CD14-positive monocyte (primary cell): ENCODE measurements around the gene PIP5K1C. TPM values are rescaled to one million over a fixed set of nuclear protein-coding genes. Genes with fewer than 3 reads are reported as not detected.
"Not testable (repeated sequence)": the region's sequence is repeated elsewhere in the genome, so short reads cannot be mapped to it uniquely, and the experiment has no call there.

ENCODE experiments used
- DNase-seq, 3 donors: peaks; one replicate each; pipeline ENCODE4 v3.0.0-alpha.2; 2011 to 2022
- H2AFZ ChIP-seq: 2 replicates; pipeline ENCODE4 v1.6.0; 2012; ENCODE audit warnings: mild to moderate bottlenecking, low read depth, low read length, inconsistent platforms; ENCODE audit not compliant: insufficient read depth, poor library complexity, severe bottlenecking
- H3K27ac ChIP-seq, 2 donors: 1 replicate in 1 of 2; 2 replicates in 1 of 2; pipeline ENCODE4 v1.5.1; 2012 to 2013; ENCODE audit warnings: low read length in 2 of 2, control low read depth in 1 of 2, inconsistent platforms in 1 of 2, low read depth in 1 of 2, mild to moderate bottlenecking in 1 of 2
- H3K27me3 ChIP-seq, 2 donors: one replicate each; pipeline versions ENCODE4 v1.6.0 to v1.6.1; 2011 to 2013; ENCODE audit warnings: low read length in 2 of 2; ENCODE audit not compliant: control insufficient read depth in 2 of 2, insufficient read depth in 2 of 2
- H3K36me3 ChIP-seq, 2 donors: replicated peaks in 1 of 2; 1 replicate in 1 of 2; 2 replicates in 1 of 2; pipeline versions ENCODE4 v1.5.1 to v1.6.1; 2012 to 2013; ENCODE audit warnings: low read length in 2 of 2, control low read depth in 1 of 2, inconsistent platforms in 1 of 2, mild to moderate bottlenecking in 1 of 2; ENCODE audit not compliant: insufficient read depth in 2 of 2, control insufficient read depth in 1 of 2
- H3K4me1 ChIP-seq, 2 donors: 1 replicate in 1 of 2; 2 replicates in 1 of 2; pipeline versions ENCODE4 v1.5.1 to v1.6.1; 2012 to 2013; ENCODE audit warnings: low read length in 2 of 2, control low read depth in 1 of 2, inconsistent platforms in 1 of 2, mild to moderate bottlenecking in 1 of 2, moderate library complexity in 1 of 2; ENCODE audit not compliant: insufficient read depth in 2 of 2, control insufficient read depth in 1 of 2
- H3K4me2 ChIP-seq: replicated peaks from 2 replicates; pipeline ENCODE3; 2012; ENCODE audit warnings: low read length, moderate library complexity, mild to moderate bottlenecking; ENCODE audit not compliant: poor library complexity, severe bottlenecking; ENCODE audit errors: extremely low read depth
- H3K4me3 ChIP-seq, 3 experiments: fragments of 200-600 bp in 1 of 3; sonication (generic) in 1 of 3; replicated peaks in 1 of 3; 1 replicate in 2 of 3; 2 replicates in 1 of 3; pipeline ENCODE4 v1.5.1; 2011 to 2013; ENCODE audit warnings: low read length in 3 of 3, mild to moderate bottlenecking in 3 of 3, control low read depth in 2 of 3, low read depth in 2 of 3, inconsistent platforms in 1 of 3, moderate library complexity in 1 of 3
- H3K79me2 ChIP-seq: 2 replicates; pipeline ENCODE4 v1.6.0; 2012; ENCODE audit warnings: mild to moderate bottlenecking, control low read depth, inconsistent platforms, low read length, moderate library complexity; ENCODE audit not compliant: insufficient read depth
- H3K9ac ChIP-seq: 2 replicates; pipeline ENCODE4 v1.6.0; 2017; ENCODE audit warnings: low read length, mild to moderate bottlenecking; ENCODE audit not compliant: insufficient read depth, poor library complexity, severe bottlenecking
- H3K9me3 ChIP-seq, 2 donors: replicated peaks in 1 of 2; 1 replicate in 1 of 2; 2 replicates in 1 of 2; pipeline versions ENCODE4 v1.5.1 to v1.6.1; 2012 to 2013; ENCODE audit warnings: low read length in 2 of 2, control low read depth in 1 of 2; ENCODE audit not compliant: control insufficient read depth in 1 of 2, insufficient read depth in 1 of 2
- H4K20me1 ChIP-seq: 2 replicates; pipeline ENCODE4 v1.6.0; 2012; ENCODE audit warnings: mild to moderate bottlenecking, low read length, control low read depth, moderate library complexity; ENCODE audit not compliant: insufficient read depth
- H3K27ac Mint-ChIP-seq, 7 donors: one replicate each; pipeline ENCODE4 v1.8.0; 2020; ENCODE audit warnings: mild to moderate bottlenecking in 7 of 7, mixed read lengths in 7 of 7, moderate library complexity in 6 of 7, inconsistent platforms in 2 of 7
- H3K27me3 Mint-ChIP-seq, 3 donors: one replicate each; pipeline ENCODE4 v1.8.0; 2021 to 2022; ENCODE audit warnings: low read depth in 3 of 3, mild to moderate bottlenecking in 3 of 3, mixed read lengths in 3 of 3, moderate library complexity in 3 of 3, inconsistent platforms in 1 of 3
- H3K36me3 Mint-ChIP-seq, 2 donors: one replicate each; pipeline ENCODE4 v1.8.0; 2020; ENCODE audit warnings: mixed read lengths in 2 of 2, inconsistent platforms in 1 of 2, mild to moderate bottlenecking in 1 of 2
- H3K4me1 Mint-ChIP-seq: one replicate; pipeline ENCODE4 v1.8.0; 2020; ENCODE audit warnings: mild to moderate bottlenecking, mixed read lengths
- H3K4me3 Mint-ChIP-seq, 2 donors: one replicate each; pipeline ENCODE4 v1.8.0; 2020; ENCODE audit warnings: mild to moderate bottlenecking in 2 of 2, mixed read lengths in 2 of 2, moderate library complexity in 1 of 2
- H3K9me3 Mint-ChIP-seq, 7 donors: one replicate each; pipeline ENCODE4 v1.8.0; 2020 to 2022; ENCODE audit warnings: mixed read lengths in 7 of 7, mild to moderate bottlenecking in 6 of 7, moderate library complexity in 6 of 7, inconsistent platforms in 2 of 7
- WGBS: methylation state at CpG from one replicate; pipeline ENCODE4 v1.1.5; 2013; ENCODE audit warnings: missing lambda C conversion rate; ENCODE audit not compliant: insufficient coverage; 5-methylcytosine and 5-hydroxymethylcytosine counted together
- intact Hi-C, 2 donors: fragments of 100-400 bp; cut with micrococcal nuclease; formaldehyde crosslinking; loops; one replicate each; pipeline versions ENCODE4 v1.15.0 to v1.15.1; 2023
- polyA plus RNA-seq, 3 donors: library from polyadenylated mRNA; depleted of rRNA in 1 of 3; unstranded in 2 of 3; stranded (reverse) in 1 of 3; fragments of 300-500 nt in 2 of 3; fragments of >200 nt in 1 of 3; fragmentation: Illumina TruSeq in 2 of 3; gene quantifications; 1 replicate in 2 of 3; 2 replicates in 1 of 3; pipeline ENCODE4 v1.2.3, GENCODE V29; 2012 to 2021
- TF ChIP-seq, protein P1 (sequence below): fragments of 200-600 bp; IDR thresholded peaks from one replicate; pipeline ENCODE4 v1.8.0; 2022; ENCODE audit warnings: antibody characterized with exemption, mild to moderate bottlenecking

Gene PIP5K1C
- polyA plus RNA-seq, 3 donors = 6.5 to 19.5 (median 10.1) TPM

DNA sequence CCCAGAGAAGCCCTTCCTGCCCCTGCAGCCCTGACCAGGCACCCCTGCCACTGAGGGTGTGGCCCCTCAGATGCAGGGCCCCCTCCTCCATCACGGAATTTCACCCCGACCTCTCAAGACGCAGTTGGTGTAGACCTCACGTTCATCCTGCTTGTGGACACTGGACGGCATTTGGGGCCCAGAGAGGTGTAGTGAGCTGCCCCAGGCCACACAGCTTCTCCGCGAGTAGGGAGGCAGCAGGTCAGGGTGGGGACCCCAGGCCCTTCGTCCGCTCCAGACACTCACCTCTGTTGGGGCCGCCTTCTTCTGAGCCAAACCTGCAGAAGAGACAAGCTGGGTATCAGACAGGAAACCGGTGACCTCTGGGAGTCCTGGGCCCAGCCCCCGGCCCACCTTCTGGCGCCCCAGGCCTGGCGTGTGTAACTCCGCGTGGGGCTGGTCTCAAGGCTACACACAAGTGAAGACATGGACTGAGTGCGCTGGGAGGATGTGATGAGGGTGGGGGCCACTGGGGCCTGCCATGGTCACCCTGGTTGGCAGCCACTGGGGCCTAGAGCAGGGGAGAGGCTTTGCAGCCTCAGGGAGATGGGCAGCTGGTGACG, 33.1 kb downstream of the PIP5K1C start:
- no peaks in the 10 kb centered on the region for H3K9me3 ChIP-seq
- intact Hi-C loops = loop anchor here (5.0 kb wide), 2 partner anchors 40 to 155 kb away; partner anchors contain the start of gene TJP3 (in 2 of the 2)
- no peak for DNase-seq
- no peak overlapping the region for H3K4me3 ChIP-seq
- Mint-ChIP-seq H3K27ac (peak overlapping the region in 1 of 7 donors; percentile 51), H3K4me1 (peaks cover 16% of the 10 kb centered on the region), H3K36me3 (peaks cover 40 to 61% of the 10 kb centered on the region in 2 donors), H3K4me3 (no peak overlapping the region), H3K27me3 (peaks cover 12 to 20% (median 13%) of the 10 kb centered on the region in 3 donors), H3K9me3 (peaks cover 0 to 2% (median 0%) of the 10 kb centered on the region in 7 donors)
- no peak overlapping the region for H3K27ac ChIP-seq
- TF ChIP-seq, protein P1, sequence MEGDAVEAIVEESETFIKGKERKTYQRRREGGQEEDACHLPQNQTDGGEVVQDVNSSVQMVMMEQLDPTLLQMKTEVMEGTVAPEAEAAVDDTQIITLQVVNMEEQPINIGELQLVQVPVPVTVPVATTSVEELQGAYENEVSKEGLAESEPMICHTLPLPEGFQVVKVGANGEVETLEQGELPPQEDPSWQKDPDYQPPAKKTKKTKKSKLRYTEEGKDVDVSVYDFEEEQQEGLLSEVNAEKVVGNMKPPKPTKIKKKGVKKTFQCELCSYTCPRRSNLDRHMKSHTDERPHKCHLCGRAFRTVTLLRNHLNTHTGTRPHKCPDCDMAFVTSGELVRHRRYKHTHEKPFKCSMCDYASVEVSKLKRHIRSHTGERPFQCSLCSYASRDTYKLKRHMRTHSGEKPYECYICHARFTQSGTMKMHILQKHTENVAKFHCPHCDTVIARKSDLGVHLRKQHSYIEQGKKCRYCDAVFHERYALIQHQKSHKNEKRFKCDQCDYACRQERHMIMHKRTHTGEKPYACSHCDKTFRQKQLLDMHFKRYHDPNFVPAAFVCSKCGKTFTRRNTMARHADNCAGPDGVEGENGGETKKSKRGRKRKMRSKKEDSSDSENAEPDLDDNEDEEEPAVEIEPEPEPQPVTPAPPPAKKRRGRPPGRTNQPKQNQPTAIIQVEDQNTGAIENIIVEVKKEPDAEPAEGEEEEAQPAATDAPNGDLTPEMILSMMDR = no peak
- H2AFZ ChIP-seq = no peak overlapping the region
- H3K9ac ChIP-seq = no peak overlapping the region
- peaks cover 90% of the 10 kb centered on the region for H4K20me1 ChIP-seq
- 91% methylated on average over 16 of the region's 18 CpGs for WGBS
- peaks cover 16 to 20% of the 10 kb centered on the region in 2 donors for H3K4me1 ChIP-seq
- peaks cover 11% of the 10 kb centered on the region for H3K79me2 ChIP-seq
- H3K27me3 ChIP-seq = peaks cover 3 to 15% of the 10 kb centered on the region in 2 donors
- H3K36me3 ChIP-seq = peaks cover 30 to 50% of the 10 kb centered on the region in 2 donors
- H3K4me2 ChIP-seq = no peak overlapping the region

DNA sequence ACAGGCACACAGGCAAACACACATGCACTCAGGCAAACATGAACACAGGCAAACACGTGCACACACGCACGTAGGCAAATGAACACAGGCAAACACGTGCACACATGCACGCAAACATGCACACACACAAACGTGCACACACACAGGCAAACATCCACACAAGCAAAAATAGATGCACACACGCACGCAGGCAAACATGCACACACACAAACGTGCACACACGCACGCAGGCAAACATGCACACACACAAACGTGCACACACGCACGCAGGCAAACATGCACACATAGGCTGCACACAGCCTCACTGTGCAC, 33.8 kb downstream of the PIP5K1C start:
- H3K27me3 ChIP-seq, DNase-seq, H3K4me2 ChIP-seq, H3K4me3 ChIP-seq, H3K79me2 ChIP-seq, H3K27ac Mint-ChIP-seq, H2AFZ ChIP-seq, H3K9me3 Mint-ChIP-seq, H3K9me3 ChIP-seq, H3K27ac ChIP-seq, H3K9ac ChIP-seq, H3K4me3 Mint-ChIP-seq: not testable (repeated sequence)
- Histone ChIP-seq H3K36me3 (peaks cover 36 to 57% of the 10 kb centered on the region in 2 donors), H4K20me1 (peaks cover 90% of the 10 kb centered on the region), H3K4me1 (peaks cover 10 to 13% of the 10 kb centered on the region in 2 donors)
- 96% methylated on average over 14 of the region's 14 CpGs for WGBS
- peaks cover 44 to 67% of the 10 kb centered on the region in 2 donors for H3K36me3 Mint-ChIP-seq
- H3K27me3 Mint-ChIP-seq = peaks cover 7 to 14% (median 10%) of the 10 kb centered on the region in 3 donors
- intact Hi-C loops = loop anchor here (5.0 kb wide), 2 partner anchors 41 to 156 kb away; partner anchors contain the start of gene TJP3 (in 2 of the 2)
- peaks cover 11% of the 10 kb centered on the region for H3K4me1 Mint-ChIP-seq
